Vagina (tissue), 2 donors: Measurements from ENCODE around the gene PDK1. TPM values are rescaled to one million over a fixed set of nuclear protein-coding genes. Genes with fewer than 3 reads are reported as not detected.
"Not testable (repeated sequence)": the region's sequence is repeated elsewhere in the genome, so short reads cannot be mapped to it uniquely, and the experiment has no call there.

ENCODE experiments used
- DNase-seq, 2 donors: peaks; one replicate each; pipeline ENCODE4 v3.0.0-alpha.2; 2017; ENCODE audit errors: extremely low spot score in 2 of 2
- H3K27ac ChIP-seq: fragments of 200-600 bp; sonication (generic); one replicate; pipeline ENCODE4 v1.5.1; 2019
- H3K27me3 ChIP-seq: fragments of 200-600 bp; sonication (generic); one replicate; pipeline ENCODE4 v1.5.1; 2019
- H3K36me3 ChIP-seq, 2 donors: fragments of 200-600 bp; sonication (generic); one replicate each; pipeline ENCODE4 v1.5.1; 2017 to 2019
- H3K4me1 ChIP-seq: fragments of 200-600 bp; sonication (generic); one replicate; pipeline ENCODE4 v1.5.1; 2019
- H3K4me3 ChIP-seq, 2 donors: fragments of 200-600 bp; sonication (generic); 1 replicate in 1 of 2; 2 replicates in 1 of 2; pipeline ENCODE4 v1.5.1; 2016 to 2019
- H3K9me3 ChIP-seq: fragments of 200-600 bp; sonication (generic); one replicate; pipeline ENCODE4 v1.5.1; 2019
- CTCF ChIP-seq, 3 experiments: fragments of 450-650 bp in 2 of 3; fragments of 200-600 bp in 1 of 3; sonication (generic) in 1 of 3; IDR thresholded peaks; one replicate each; pipeline ENCODE4 v1.5.1; 2017 to 2019; ENCODE audit warnings: antibody characterized with exemption in 3 of 3, mild to moderate bottlenecking in 2 of 3, moderate library complexity in 2 of 3
- POLR2A ChIP-seq, 2 donors: fragments of 450-650 bp; IDR thresholded peaks; one replicate each; pipeline ENCODE4 v1.6.1; 2017; ENCODE audit warnings: antibody characterized with exemption in 2 of 2, mild to moderate bottlenecking in 2 of 2, moderate library complexity in 2 of 2
- POLR2AphosphoS5 ChIP-seq, 2 donors: sonication (generic); formaldehyde crosslinking; IDR thresholded peaks; one replicate each; pipeline ENCODE4 v1.9.0; 2017; ENCODE audit warnings: antibody characterized with exemption in 2 of 2, mild to moderate bottlenecking in 2 of 2, low read depth in 1 of 2; ENCODE audit not compliant: insufficient read depth in 1 of 2
- intact Hi-C: fragments of 100-400 bp; cut with DNase I; formaldehyde crosslinking; loops from one replicate; pipeline ENCODE4 v1.15.1; 2023
- total RNA-seq: library from RNA; depleted of rRNA; stranded (reverse); fragments of >200 nt; gene quantifications from one replicate; pipeline ENCODE4 v1.2.3, GENCODE V29; 2016

Gene PDK1
- total RNA-seq, 1 donor from 2014 or later: 17.7 TPM

GRCh38 chr2:172525601-172526000 is 30.3 kb upstream of the PDK1 start:
- Histone ChIP-seq H3K36me3 (no peaks in the 10 kb centered on the region), H3K4me1 (no peaks in the 10 kb centered on the region), H3K27me3 (no peaks in the 10 kb centered on the region), H3K9me3 (no peaks in the 10 kb centered on the region), H3K27ac (no peak overlapping the region), H3K4me3 (no peak overlapping the region)
- intact Hi-C loops: no loop called here
- TF ChIP-seq POLR2AphosphoS5 (IDR thresholded peaks at IDR 0.05; ENCODE audit: insufficient read depth in 1 of 2, low read depth in 1 of 2) (no peak), POLR2A (IDR thresholded peaks at IDR 0.05) (no peak), CTCF (IDR thresholded peaks at IDR 0.05) (no peak)
- peak in 1 of 2 donors; percentile 29 for DNase-seq

GRCh38 chr2:172531309-172531708 is 24.6 kb upstream of the PDK1 start:
- Histone ChIP-seq H3K9me3 (no peaks in the 10 kb centered on the region), H3K36me3 (no peaks in the 10 kb centered on the region), H3K27ac (no peak overlapping the region), H3K4me1 (no peaks in the 10 kb centered on the region), H3K27me3 (no peaks in the 10 kb centered on the region), H3K4me3 (no peak overlapping the region)
- TF ChIP-seq CTCF (IDR thresholded peaks at IDR 0.05) (no peak), POLR2AphosphoS5 (IDR thresholded peaks at IDR 0.05; ENCODE audit: insufficient read depth in 1 of 2, low read depth in 1 of 2) (no peak), POLR2A (IDR thresholded peaks at IDR 0.05) (no peak)
- DNase-seq: no peak
- intact Hi-C loops: no loop called here

- H3K27ac ChIP-seq, H3K36me3 ChIP-seq, H3K9me3 ChIP-seq, intact Hi-C loops, H3K4me3 ChIP-seq, H3K27me3 ChIP-seq, H3K4me1 ChIP-seq, DNase-seq: not testable (repeated sequence)
Observed at GRCh38 chr2:172532461-172532860, 23.4 kb upstream of the PDK1 start.

GRCh38 chr2:172533687-172534086 is 22.2 kb upstream of the PDK1 start:
- H3K27ac ChIP-seq: no peak overlapping the region
- TF ChIP-seq CTCF (IDR thresholded peaks at IDR 0.05) (no peak), POLR2A (IDR thresholded peaks at IDR 0.05) (no peak), POLR2AphosphoS5 (IDR thresholded peaks at IDR 0.05; ENCODE audit: insufficient read depth in 1 of 2, low read depth in 1 of 2) (no peak)
- intact Hi-C loops: no loop called here
- H3K36me3 ChIP-seq: no peaks in the 10 kb centered on the region
- H3K27me3 ChIP-seq: no peaks in the 10 kb centered on the region
- no peaks in the 10 kb centered on the region for H3K4me1 ChIP-seq
- no peaks in the 10 kb centered on the region for H3K9me3 ChIP-seq
- no peak for DNase-seq
- no peak overlapping the region for H3K4me3 ChIP-seq

- no peak overlapping the region for H3K27ac ChIP-seq
- H3K9me3 ChIP-seq: no peaks in the 10 kb centered on the region
- no peaks in the 10 kb centered on the region for H3K27me3 ChIP-seq
- TF ChIP-seq POLR2AphosphoS5 (IDR thresholded peaks at IDR 0.05; ENCODE audit: insufficient read depth in 1 of 2, low read depth in 1 of 2) (no peak), CTCF (IDR thresholded peaks at IDR 0.05) (no peak), POLR2A (IDR thresholded peaks at IDR 0.05) (no peak)
- H3K36me3 ChIP-seq: no peaks in the 10 kb centered on the region
- peak in 1 of 2 donors; percentile 44 for DNase-seq
- no peak overlapping the region for H3K4me3 ChIP-seq
- intact Hi-C loops: no loop called here
- H3K4me1 ChIP-seq: no peaks in the 10 kb centered on the region
Observed at GRCh38 chr2:172535119-172535518, 20.8 kb upstream of the PDK1 start.

- DNase-seq, H3K36me3 ChIP-seq, intact Hi-C loops, H3K9me3 ChIP-seq, H3K27ac ChIP-seq, H3K4me3 ChIP-seq, H3K27me3 ChIP-seq, H3K4me1 ChIP-seq: not testable (repeated sequence)
Observed at GRCh38 chr2:172537851-172538250, 18.0 kb upstream of the PDK1 start.
